ACHN (cell line): Measurements from ENCODE around the gene GNB1L.
"Not testable (repeated sequence)": the region's sequence is repeated elsewhere in the genome, so short reads cannot be mapped to it uniquely, and the experiment has no call there.

Experiments used
- DNase-seq: peaks from one replicate; pipeline ENCODE4 v3.0.0-alpha.2; 2015
- in situ Hi-C: cut with HindIII; loops from 2 replicates; pipeline ENCODE4 v1.10.0; 2017; ENCODE audit warnings: low sequenced_read_pairs, low pct_ligation_motif_present, low pct_unique_long_range_greater_than_20kb

GNB1L gene

GRCh38 chr22:19891317-19892256, 36.9 kb upstream of the GNB1L start:
- peak; percentile 47 for DNase-seq
- in situ Hi-C loops = no loop called here

GRCh38 chr22:19890502-19891316, 36.0 kb upstream of the GNB1L start:
- in situ Hi-C loops = no loop called here
- no peak for DNase-seq

- DNase-seq = no peak
- in situ Hi-C loops = no loop called here
Observed at GRCh38 chr22:19889951-19890350, 35.3 kb upstream of the GNB1L start.

GRCh38 chr22:19888131-19888746, 33.6 kb upstream of the GNB1L start:
- DNase-seq = no peak
- in situ Hi-C loops = no loop called here

GRCh38 chr22:19887256-19887985, 32.7 kb upstream of the GNB1L start:
- DNase-seq = no peak
- in situ Hi-C loops = no loop called here

GRCh38 chr22:19886605-19887255, 32.1 kb upstream of the GNB1L start:
- DNase-seq = no peak
- in situ Hi-C loops = no loop called here

GRCh38 chr22:19885841-19886592, 31.3 kb upstream of the GNB1L start:
- in situ Hi-C loops = no loop called here
- no peak for DNase-seq

- in situ Hi-C loops = no loop called here
- no peak for DNase-seq
Observed at GRCh38 chr22:19884954-19885751, 30.5 kb upstream of the GNB1L start.

- no peak for DNase-seq
- in situ Hi-C loops = no loop called here
Observed at GRCh38 chr22:19884161-19884953, 29.7 kb upstream of the GNB1L start.

- in situ Hi-C loops = not testable (repeated sequence)
Observed at GRCh38 chr22:19883446-19883845, 28.8 kb upstream of the GNB1L start.

GRCh38 chr22:19882446-19883381, 28.0 kb upstream of the GNB1L start:
- DNase-seq = no peak
- in situ Hi-C loops = no loop called here

More at GRCh38 chr22:19883446-19883845, 28.8 kb upstream of the GNB1L start:
- not testable (repeated sequence) for DNase-seq

- in situ Hi-C loops = no loop called here
- DNase-seq = peak; percentile 95
Observed at GRCh38 chr22:19880786-19881569, 26.3 kb upstream of the GNB1L start.

- DNase-seq = no peak
- in situ Hi-C loops = no loop called here
Observed at GRCh38 chr22:19879992-19880785, 25.5 kb upstream of the GNB1L start.

GRCh38 chr22:19879643-19879991, 24.9 kb upstream of the GNB1L start:
- no peak for DNase-seq
- in situ Hi-C loops = no loop called here
